Subcutaneous abdominal adipose tissue (tissue), 5 donors: Measurements from ENCODE around the gene RAB3IL1.
A peak's percentile ranks its signal among the peaks of the same experiment; 100 is the strongest.
"Not testable (repeated sequence)": the region's sequence is repeated elsewhere in the genome, so short reads cannot be mapped to it uniquely, and the experiment has no call there.

Source experiments
- H3K27ac ChIP-seq: one replicate; pipeline ENCODE4 v1.7.0; 2013; ENCODE audit warnings: low read depth, mild to moderate bottlenecking, inconsistent platforms, low read length, moderate library complexity
- H3K27me3 ChIP-seq, 5 donors: one replicate each; pipeline ENCODE4 v1.7.0; 2013; ENCODE audit warnings: low read length in 5 of 5, inconsistent platforms in 1 of 5; ENCODE audit not compliant: control insufficient read depth in 5 of 5, insufficient read depth in 4 of 5
- H3K36me3 ChIP-seq, 5 donors: one replicate each; pipeline ENCODE4 v1.7.0; 2013; ENCODE audit warnings: low read length in 5 of 5; ENCODE audit not compliant: control insufficient read depth in 5 of 5, insufficient read depth in 5 of 5
- H3K4me1 ChIP-seq, 5 donors: one replicate each; pipeline ENCODE4 v1.7.0; 2013; ENCODE audit warnings: low read length in 5 of 5, mild to moderate bottlenecking in 3 of 5, moderate library complexity in 1 of 5; ENCODE audit not compliant: control insufficient read depth in 5 of 5, insufficient read depth in 5 of 5
- H3K4me3 ChIP-seq, 5 donors: one replicate each; pipeline ENCODE4 v1.7.0; 2013; ENCODE audit warnings: low read length in 5 of 5, low read depth in 1 of 5
- H3K9ac ChIP-seq, 5 donors: one replicate each; pipeline ENCODE4 v1.7.0; 2013; ENCODE audit warnings: low read length in 5 of 5, mild to moderate bottlenecking in 4 of 5, moderate library complexity in 3 of 5
- H3K9me3 ChIP-seq, 5 donors: one replicate each; pipeline ENCODE4 v1.7.0; 2013; ENCODE audit warnings: low read length in 5 of 5; ENCODE audit not compliant: control insufficient read depth in 5 of 5
- donor health status: healthy.
- donor health status: healthy.
- donor health status: healthy.
- donor health status: healthy.
- donor health status: healthy.

The RAB3IL1 gene

GRCh38 chr11:61953632-61954031 lies 36.3 kb upstream of the RAB3IL1 start:
- H3K4me1 ChIP-seq = peaks cover 2 to 33% (median 27%) of the 10 kb centered on the region in 5 donors
- H3K9me3 ChIP-seq, H3K4me3 ChIP-seq, H3K27me3 ChIP-seq, H3K9ac ChIP-seq, H3K27ac ChIP-seq: not testable (repeated sequence)
- H3K36me3 ChIP-seq = peaks cover 0 to 19% (median 9%) of the 10 kb centered on the region in 5 donors

GRCh38 chr11:61952882-61953281 lies 35.5 kb upstream of the RAB3IL1 start:
- peaks cover 0 to 11% (median 4%) of the 10 kb centered on the region in 5 donors for H3K36me3 ChIP-seq
- no peak overlapping the region for H3K4me3 ChIP-seq
- H3K27ac ChIP-seq = no peak overlapping the region
- peaks cover 2 to 33% (median 29%) of the 10 kb centered on the region in 5 donors for H3K4me1 ChIP-seq
- H3K27me3 ChIP-seq = no peaks in the 10 kb centered on the region
- no peak overlapping the region for H3K9ac ChIP-seq
- no peaks in the 10 kb centered on the region for H3K9me3 ChIP-seq

GRCh38 chr11:61951484-61952135 lies 34.2 kb upstream of the RAB3IL1 start:
- Histone ChIP-seq H3K9ac (no peak overlapping the region), H3K27ac (no peak overlapping the region), H3K4me1 (peaks cover 2 to 41% (median 38%) of the 10 kb centered on the region in 5 donors), H3K36me3 (peaks cover 0 to under 1% (median 0%) of the 10 kb centered on the region in 5 donors), H3K27me3 (no peaks in the 10 kb centered on the region), H3K9me3 (no peaks in the 10 kb centered on the region), H3K4me3 (no peak overlapping the region)

- no peaks in the 10 kb centered on the region for H3K9me3 ChIP-seq
- no peak within 1 kb of the TSS for H3K27ac ChIP-seq
- H3K4me1 ChIP-seq = peaks cover 2 to 29% (median 25%) of the 10 kb centered on the region in 5 donors
Measured at GRCh38 chr11:61950035-61950547, 32.7 kb upstream of the RAB3IL1 start, which contains the start of gene BEST1. TSS of gene BEST1 (plus strand) at chr11:61950351. CDS start at chr11:61951807, 1,456 bp downstream.

GRCh38 chr11:61949169-61950034 lies 32.0 kb upstream of the RAB3IL1 start:
- no peak overlapping the region for H3K27ac ChIP-seq

More at GRCh38 chr11:61950035-61950547, 32.7 kb upstream of the RAB3IL1 start, which contains the start of gene BEST1:
- no peaks in the 10 kb centered on the region for H3K27me3 ChIP-seq
- no peak within 1 kb of the TSS for H3K4me3 ChIP-seq
- H3K9ac ChIP-seq = peak within 1 kb of the TSS in 1 of 5 donors; percentile 26
- H3K36me3 ChIP-seq = no peaks in the 10 kb centered on the region

GRCh38 chr11:61948505-61948904 lies 31.1 kb upstream of the RAB3IL1 start:
- Histone ChIP-seq H3K9ac (peak overlapping the region in 1 of 5 donors; percentile 23), H3K4me1 (peaks cover 2 to 22% (median 17%) of the 10 kb centered on the region in 5 donors)

More at GRCh38 chr11:61949169-61950034, 32.0 kb upstream of the RAB3IL1 start:
- H3K4me3 ChIP-seq = no peak overlapping the region
- peaks cover 2 to 23% (median 19%) of the 10 kb centered on the region in 5 donors for H3K4me1 ChIP-seq
- H3K9me3 ChIP-seq = no peaks in the 10 kb centered on the region
- peak overlapping the region in 1 of 5 donors; percentile 26 for H3K9ac ChIP-seq
- H3K27me3 ChIP-seq = no peaks in the 10 kb centered on the region
- H3K36me3 ChIP-seq = no peaks in the 10 kb centered on the region

GRCh38 chr11:61947486-61948210 lies 30.3 kb upstream of the RAB3IL1 start:
- Histone ChIP-seq H3K36me3 (no peaks in the 10 kb centered on the region), H3K27me3 (no peaks in the 10 kb centered on the region), H3K4me3 (peak overlapping the region in 2 of 5 donors; percentile 6 to 22), H3K4me1 (peaks cover 2 to 22% (median 17%) of the 10 kb centered on the region in 5 donors), H3K27ac (no peak overlapping the region), H3K9ac (no peak overlapping the region), H3K9me3 (no peaks in the 10 kb centered on the region)

More at GRCh38 chr11:61948505-61948904, 31.1 kb upstream of the RAB3IL1 start:
- Histone ChIP-seq H3K27ac (no peak overlapping the region), H3K9me3 (no peaks in the 10 kb centered on the region), H3K36me3 (no peaks in the 10 kb centered on the region), H3K27me3 (no peaks in the 10 kb centered on the region), H3K4me3 (no peak overlapping the region)

GRCh38 chr11:61946894-61947293 lies 29.5 kb upstream of the RAB3IL1 start:
- Histone ChIP-seq H3K36me3 (no peaks in the 10 kb centered on the region), H3K27me3 (no peaks in the 10 kb centered on the region), H3K9ac (no peak overlapping the region), H3K4me1 (peaks cover 2 to 22% (median 17%) of the 10 kb centered on the region in 5 donors), H3K4me3 (no peak overlapping the region), H3K27ac (no peak overlapping the region), H3K9me3 (no peaks in the 10 kb centered on the region)

GRCh38 chr11:61945191-61945590 lies 27.8 kb upstream of the RAB3IL1 start:
- Histone ChIP-seq H3K36me3 (no peaks in the 10 kb centered on the region), H3K4me1 (peaks cover 2 to 22% (median 17%) of the 10 kb centered on the region in 5 donors), H3K9me3 (no peaks in the 10 kb centered on the region), H3K4me3 (no peak overlapping the region), H3K27me3 (no peaks in the 10 kb centered on the region), H3K9ac (no peak overlapping the region), H3K27ac (no peak overlapping the region)
